Activated T-cell treated with anti-CD3 and anti-CD28 coated beads, Interleukin-2, amount 50 U/mL, for 4 hours (primary cell): ENCODE measurements around the gene SERPINA4. TPM values are rescaled to one million over a fixed set of nuclear protein-coding genes. Genes with fewer than 3 reads are reported as not detected.
"Not testable (repeated sequence)": the region's sequence is repeated elsewhere in the genome, so short reads cannot be mapped to it uniquely, and the experiment has no call there.

Source experiments
- ATAC-seq, 2 donors: fragments of 200-7000 bp; cut with Tn5 transposase; one replicate each; pipeline ENCODE4 v1.10.0; 2021
- DNase-seq: peaks from one replicate; pipeline ENCODE4 v3.0.0-alpha.2; 2020
- H3K27me3 Mint-ChIP-seq: one replicate; pipeline ENCODE4 v1.8.0; 2021; ENCODE audit warnings: low read depth, mixed read lengths
- H3K36me3 Mint-ChIP-seq: one replicate; pipeline ENCODE4 v1.8.0; 2022; ENCODE audit warnings: mixed read lengths; ENCODE audit not compliant: insufficient read depth
- H3K4me1 Mint-ChIP-seq: one replicate; pipeline ENCODE4 v1.8.0; 2021; ENCODE audit warnings: low read depth, mixed read lengths
- H3K4me3 Mint-ChIP-seq: one replicate; pipeline ENCODE4 v1.8.0; 2021; ENCODE audit warnings: mild to moderate bottlenecking, moderate library complexity, mixed read lengths
- H3K9me3 Mint-ChIP-seq: one replicate; pipeline ENCODE4 v1.8.0; 2021; ENCODE audit warnings: mixed read lengths
- total RNA-seq, 3 donors: library from RNA; stranded (reverse); gene quantifications; one replicate each; pipeline ENCODE4 v1.2.1, GENCODE V29; 2021

Gene SERPINA4
- total RNA-seq, 3 donors from 2014 or later: not detected

DNA sequence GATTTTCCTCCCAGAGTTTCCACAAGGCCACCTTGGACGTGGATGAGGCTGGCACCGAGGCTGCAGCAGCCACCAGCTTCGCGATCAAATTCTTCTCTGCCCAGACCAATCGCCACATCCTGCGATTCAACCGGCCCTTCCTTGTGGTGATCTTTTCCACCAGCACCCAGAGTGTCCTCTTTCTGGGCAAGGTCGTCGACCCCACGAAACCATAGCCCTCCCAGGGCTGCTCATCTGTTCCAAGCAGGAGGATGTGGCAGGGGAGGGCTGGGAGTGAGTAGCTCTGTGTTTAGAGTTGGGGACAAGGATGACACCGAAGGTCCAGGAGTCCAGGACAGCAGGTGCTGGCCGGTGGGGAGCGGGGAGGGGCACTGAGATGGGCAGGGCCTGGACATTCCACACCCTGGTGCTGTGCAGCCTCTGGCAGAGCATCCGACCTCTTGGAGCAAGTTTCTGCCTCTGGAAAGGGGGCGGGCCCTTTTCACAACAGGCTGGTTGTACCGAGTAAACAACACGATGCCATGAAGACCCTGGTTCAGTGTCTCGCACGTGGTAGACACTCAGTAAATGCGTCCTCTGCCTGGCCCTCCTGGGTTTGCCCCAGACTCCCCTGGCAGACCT lies 8.2 kb downstream of the SERPINA4 start:
- DNase-seq: no peak
- Mint-ChIP-seq H3K9me3 (no peaks in the 10 kb centered on the region), H3K4me3 (no peak overlapping the region), H3K36me3 (no peaks in the 10 kb centered on the region), H3K4me1 (no peaks in the 10 kb centered on the region), H3K27me3 (no peaks in the 10 kb centered on the region)
- no peak for ATAC-seq

DNA sequence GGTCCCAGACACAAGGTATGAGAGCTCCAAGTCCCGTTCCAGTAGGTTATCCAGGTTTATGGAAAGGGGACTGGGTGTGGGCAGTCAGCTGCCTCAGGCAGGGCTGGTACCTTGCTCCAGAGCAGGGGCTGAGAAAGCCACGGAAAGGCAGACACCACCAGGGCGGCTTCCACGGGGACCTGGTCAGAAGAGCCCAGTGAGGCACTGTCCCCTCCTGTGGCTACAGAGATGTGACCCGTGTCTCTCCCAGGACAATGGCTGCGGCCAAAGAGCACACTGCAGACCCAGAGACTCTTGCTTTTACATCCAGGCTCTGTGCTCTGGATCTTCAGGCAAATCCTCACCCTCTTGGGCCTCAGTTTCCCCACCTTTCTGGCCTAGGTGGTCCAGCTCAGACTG lies 8.8 kb downstream of the SERPINA4 start:
- Mint-ChIP-seq H3K27me3 (no peaks in the 10 kb centered on the region), H3K9me3 (no peaks in the 10 kb centered on the region), H3K4me3 (no peak overlapping the region), H3K4me1 (no peaks in the 10 kb centered on the region), H3K36me3 (no peaks in the 10 kb centered on the region)
- ATAC-seq (no peak), DNase-seq (no peak)

DNA sequence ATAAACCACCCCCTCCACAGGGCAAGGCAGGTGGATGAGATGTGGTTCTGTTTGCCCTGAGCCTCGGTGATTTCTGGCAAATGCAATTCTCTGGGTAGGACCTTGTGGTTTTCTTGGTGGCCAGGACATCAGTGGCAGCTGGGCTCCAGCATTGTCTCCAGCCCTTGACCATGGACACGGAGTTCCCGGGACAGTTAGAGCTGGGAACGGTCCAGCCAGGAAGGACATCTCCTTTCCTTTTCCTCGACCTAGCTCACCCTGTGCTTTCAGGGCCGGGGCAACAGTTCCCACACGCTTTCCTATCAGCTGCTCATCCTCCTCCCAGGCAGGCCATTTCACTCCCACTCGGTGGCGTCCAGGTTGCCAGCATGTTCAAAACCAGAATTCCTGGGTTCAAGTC lies 9.2 kb downstream of the SERPINA4 start:
- ATAC-seq (no peak), DNase-seq (no peak)
- Mint-ChIP-seq H3K36me3 (no peaks in the 10 kb centered on the region), H3K9me3 (no peaks in the 10 kb centered on the region), H3K27me3 (no peaks in the 10 kb centered on the region), H3K4me3 (no peak overlapping the region), H3K4me1 (no peaks in the 10 kb centered on the region)

DNA sequence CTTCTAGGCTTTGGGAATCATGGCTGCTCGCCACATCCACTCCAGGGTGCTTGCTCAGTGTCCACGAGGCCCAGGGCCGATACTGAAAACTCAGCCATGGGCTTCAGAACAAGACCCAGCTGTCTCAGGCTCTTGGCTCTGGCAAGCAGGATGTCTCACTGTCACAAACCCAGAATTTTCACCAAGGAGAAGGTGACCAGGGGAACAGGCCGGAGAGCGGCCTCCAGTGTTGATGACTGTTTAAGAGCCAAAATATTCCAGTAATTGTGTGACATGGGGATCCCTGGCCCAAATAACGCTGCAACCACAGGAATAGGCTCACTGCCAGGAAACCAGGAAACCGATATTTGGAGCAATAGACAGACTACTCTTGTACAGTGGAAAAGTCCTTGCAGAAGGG lies 10.2 kb downstream of the SERPINA4 start:
- Mint-ChIP-seq H3K36me3 (no peaks in the 10 kb centered on the region), H3K4me1 (no peaks in the 10 kb centered on the region), H3K4me3 (no peak overlapping the region), H3K27me3 (no peaks in the 10 kb centered on the region), H3K9me3 (no peaks in the 10 kb centered on the region)
- ATAC-seq (no peak), DNase-seq (no peak)

DNA sequence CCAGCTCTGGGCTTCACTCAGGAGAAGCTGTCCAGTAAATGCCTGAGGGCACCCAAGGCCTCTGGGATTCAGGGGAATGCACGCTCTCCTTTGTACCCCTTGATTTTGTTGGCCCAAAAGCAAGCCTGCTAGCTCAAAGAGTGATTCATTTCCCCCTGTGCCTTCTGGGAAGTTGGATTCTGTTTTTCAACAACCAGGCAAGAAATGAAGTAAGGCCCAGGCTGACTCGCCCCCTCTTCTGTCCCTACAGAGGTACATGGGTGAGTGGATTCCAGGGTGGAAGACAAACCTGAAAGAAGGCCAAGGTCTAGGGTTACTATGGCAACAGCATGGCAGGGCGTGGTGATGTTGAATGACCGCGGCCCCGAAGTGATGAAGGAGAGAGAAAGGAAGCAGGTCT lies 10.7 kb downstream of the SERPINA4 start:
- Mint-ChIP-seq H3K36me3 (no peaks in the 10 kb centered on the region), H3K4me3 (no peak overlapping the region), H3K27me3 (no peaks in the 10 kb centered on the region), H3K4me1 (no peaks in the 10 kb centered on the region), H3K9me3 (no peaks in the 10 kb centered on the region)
- DNase-seq (no peak), ATAC-seq (no peak)

GRCh38 chr14:94572637-94573303 lies 11.5 kb downstream of the SERPINA4 start:
- H3K27me3 Mint-ChIP-seq: no peaks in the 10 kb centered on the region
- ATAC-seq: no peak
- H3K4me3 Mint-ChIP-seq: no peak overlapping the region
- no peaks in the 10 kb centered on the region for H3K4me1 Mint-ChIP-seq
- DNase-seq: no peak
- no peaks in the 10 kb centered on the region for H3K9me3 Mint-ChIP-seq
- H3K36me3 Mint-ChIP-seq: no peaks in the 10 kb centered on the region

DNA sequence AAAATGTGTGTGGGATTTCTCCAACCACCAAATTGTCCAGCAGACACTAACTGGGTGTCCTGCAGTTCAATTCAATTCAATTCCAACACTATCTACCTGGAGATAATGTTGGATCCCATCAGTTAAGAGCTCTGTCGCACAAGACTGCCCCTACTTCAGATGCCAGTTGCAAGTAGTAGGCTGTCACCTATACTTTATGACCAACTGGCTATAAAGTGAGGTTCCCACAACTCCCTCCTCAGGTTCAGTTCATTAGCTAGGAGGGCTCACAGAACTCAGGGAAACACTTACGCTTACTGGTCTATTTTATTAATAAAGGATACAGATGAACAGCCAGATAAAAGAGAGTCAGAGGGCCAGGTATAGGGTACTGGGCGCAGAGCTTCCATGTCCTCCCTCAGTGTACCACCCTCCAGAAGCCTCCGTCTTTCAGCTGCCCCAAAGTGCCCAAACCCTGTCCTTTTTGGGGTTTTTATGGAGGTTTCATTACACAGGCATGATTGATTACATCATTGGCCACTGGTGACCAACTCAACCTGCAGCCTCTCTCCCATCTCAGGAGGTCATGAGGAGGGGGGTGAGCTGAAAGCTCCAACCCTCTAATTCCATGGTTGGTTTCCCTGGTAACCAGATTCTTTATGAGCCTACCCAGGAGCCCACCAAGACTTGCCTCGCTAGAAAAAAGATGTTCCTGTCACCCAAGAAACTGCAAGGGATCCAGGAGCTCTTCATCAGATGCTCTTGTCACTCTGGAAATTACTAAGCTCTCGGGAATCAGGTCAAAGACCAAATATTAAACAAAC lies 12.4 kb downstream of the SERPINA4 start:
- no peak for DNase-seq
- H3K4me1 Mint-ChIP-seq: no peaks in the 10 kb centered on the region
- H3K4me3 Mint-ChIP-seq: no peak overlapping the region
- ATAC-seq: no peak
- no peaks in the 10 kb centered on the region for H3K27me3 Mint-ChIP-seq
- no peaks in the 10 kb centered on the region for H3K36me3 Mint-ChIP-seq
- no peaks in the 10 kb centered on the region for H3K9me3 Mint-ChIP-seq

GRCh38 chr14:94574336-94574735 lies 13.1 kb downstream of the SERPINA4 start:
- no peaks in the 10 kb centered on the region for H3K9me3 Mint-ChIP-seq
- no peak for DNase-seq
- ATAC-seq: no peak
- H3K27me3 Mint-ChIP-seq: no peaks in the 10 kb centered on the region
- no peaks in the 10 kb centered on the region for H3K36me3 Mint-ChIP-seq
- no peaks in the 10 kb centered on the region for H3K4me1 Mint-ChIP-seq
- H3K4me3 Mint-ChIP-seq: no peak overlapping the region

DNA sequence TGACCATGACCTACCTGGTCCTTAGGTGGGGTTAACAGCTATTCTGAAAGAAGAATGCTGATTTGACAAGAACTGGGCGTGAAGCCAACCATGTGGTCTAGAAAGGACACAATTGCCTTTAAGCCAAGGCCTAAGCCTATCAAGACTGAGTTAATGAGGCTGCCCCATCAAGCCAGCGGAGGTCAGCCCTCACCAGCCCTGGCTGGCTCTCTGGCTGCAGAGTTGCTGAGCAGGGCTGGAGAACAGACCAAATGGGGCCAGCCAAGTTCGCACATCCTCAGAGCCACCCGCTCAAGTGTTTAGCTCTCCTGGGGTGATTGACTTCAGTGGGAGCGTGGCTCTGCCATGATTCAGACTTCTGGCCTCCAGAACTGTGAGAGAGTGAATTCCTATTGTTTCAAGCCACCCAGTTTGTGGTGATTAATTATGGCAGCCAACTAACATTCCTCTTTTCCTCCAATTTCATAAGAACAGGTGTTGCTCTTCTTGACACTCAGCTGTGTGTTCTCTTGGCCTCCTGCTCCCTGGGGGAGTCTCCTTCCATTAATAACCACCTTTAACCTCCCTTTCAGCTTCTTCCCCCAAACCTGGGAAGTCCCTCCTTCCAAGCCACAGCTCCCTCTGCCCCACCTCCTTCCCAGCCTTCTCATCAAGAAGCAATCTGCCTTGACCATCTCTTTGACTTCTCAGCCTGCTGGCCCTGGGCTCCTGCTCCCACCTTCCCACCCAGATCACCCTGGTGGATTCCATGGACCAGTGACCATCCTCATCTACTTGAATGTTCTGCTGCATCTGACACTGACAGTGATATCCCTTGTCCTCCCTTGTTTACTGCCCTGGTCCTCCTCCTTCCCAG lies 14.7 kb downstream of the SERPINA4 start:
- H3K4me1 Mint-ChIP-seq: no peaks in the 10 kb centered on the region
- no peaks in the 10 kb centered on the region for H3K9me3 Mint-ChIP-seq
- DNase-seq (no peak), ATAC-seq (no peak)
- H3K4me3 Mint-ChIP-seq: no peak overlapping the region
- H3K27me3 Mint-ChIP-seq: peaks cover 4% of the 10 kb centered on the region
- H3K36me3 Mint-ChIP-seq: no peaks in the 10 kb centered on the region

DNA sequence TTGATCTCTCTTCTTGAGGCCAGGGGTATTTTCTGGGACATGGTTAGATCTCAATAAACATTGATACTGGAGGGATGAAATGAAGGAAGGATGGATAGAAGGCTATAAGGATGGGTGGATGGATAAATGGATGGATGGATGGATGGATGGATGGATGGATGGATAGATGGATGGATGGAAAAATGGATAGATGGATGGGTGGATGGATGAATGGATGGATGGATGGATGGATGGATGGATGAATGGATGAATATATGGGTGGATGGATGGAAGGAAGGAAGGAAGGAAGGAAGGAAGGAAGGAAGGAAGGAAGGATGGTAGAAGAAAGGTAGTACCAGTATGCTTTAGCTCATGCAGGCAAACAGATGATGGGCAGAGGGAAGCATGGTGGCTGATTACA lies 16.2 kb downstream of the SERPINA4 start:
- ATAC-seq, H3K4me1 Mint-ChIP-seq, H3K36me3 Mint-ChIP-seq, H3K4me3 Mint-ChIP-seq, H3K9me3 Mint-ChIP-seq, H3K27me3 Mint-ChIP-seq, DNase-seq: not testable (repeated sequence)

DNA sequence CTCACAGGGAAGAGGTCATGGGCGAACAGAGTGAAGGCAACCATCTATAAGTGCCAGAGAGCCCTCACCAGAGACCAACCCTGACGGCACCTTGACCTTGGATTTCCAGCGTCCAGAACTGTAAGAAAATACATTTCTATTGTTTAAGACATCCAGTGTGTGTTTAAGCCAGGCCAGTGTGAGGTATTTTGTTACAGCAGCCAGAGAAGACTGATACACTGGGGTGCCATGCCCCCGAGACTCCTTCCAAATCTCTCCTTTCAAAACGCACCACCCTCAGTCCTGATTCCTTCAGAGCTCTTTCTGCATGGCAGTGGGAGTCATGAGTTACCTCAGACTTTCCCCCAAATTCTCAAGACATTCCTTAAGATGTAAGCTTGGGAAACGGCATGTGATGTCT lies 17.5 kb downstream of the SERPINA4 start:
- H3K4me3 Mint-ChIP-seq: no peak overlapping the region

GRCh38 chr14:94581127-94581999 lies 20.1 kb downstream of the SERPINA4 start, which contains the start of gene SERPINA5:
SERPINA5 (plus strand) TSS chr14:94581426; CDS start chr14:94587363, 5,937 bp downstream.
- DNase-seq (no peak), ATAC-seq (no peak)
- Mint-ChIP-seq H3K4me3 (no peak within 1 kb of the TSS), H3K4me1 (no peaks in the 10 kb centered on the region), H3K9me3 (no peaks in the 10 kb centered on the region), H3K27me3 (peaks cover 7% of the 10 kb centered on the region), H3K36me3 (no peaks in the 10 kb centered on the region)

More for the DNA sequence above, 17.5 kb downstream of the SERPINA4 start:
- ATAC-seq (no peak), DNase-seq (no peak)
- no peaks in the 10 kb centered on the region for H3K9me3 Mint-ChIP-seq
- no peaks in the 10 kb centered on the region for H3K4me1 Mint-ChIP-seq
- H3K36me3 Mint-ChIP-seq: no peaks in the 10 kb centered on the region
- H3K27me3 Mint-ChIP-seq: peaks cover 7% of the 10 kb centered on the region

GRCh38 chr14:94582199-94582750 lies 21.0 kb downstream of the SERPINA4 start:
- ATAC-seq: no peak
- peaks cover 7% of the 10 kb centered on the region for H3K27me3 Mint-ChIP-seq
- no peak overlapping the region for H3K4me3 Mint-ChIP-seq
- no peaks in the 10 kb centered on the region for H3K4me1 Mint-ChIP-seq
- no peak for DNase-seq
- no peaks in the 10 kb centered on the region for H3K36me3 Mint-ChIP-seq
- H3K9me3 Mint-ChIP-seq: no peaks in the 10 kb centered on the region
